ENCODE data around the gene ACSF3.
A peak's percentile ranks its signal among the peaks of the same experiment; 100 is the strongest.

ACSF3 gene

DNA sequence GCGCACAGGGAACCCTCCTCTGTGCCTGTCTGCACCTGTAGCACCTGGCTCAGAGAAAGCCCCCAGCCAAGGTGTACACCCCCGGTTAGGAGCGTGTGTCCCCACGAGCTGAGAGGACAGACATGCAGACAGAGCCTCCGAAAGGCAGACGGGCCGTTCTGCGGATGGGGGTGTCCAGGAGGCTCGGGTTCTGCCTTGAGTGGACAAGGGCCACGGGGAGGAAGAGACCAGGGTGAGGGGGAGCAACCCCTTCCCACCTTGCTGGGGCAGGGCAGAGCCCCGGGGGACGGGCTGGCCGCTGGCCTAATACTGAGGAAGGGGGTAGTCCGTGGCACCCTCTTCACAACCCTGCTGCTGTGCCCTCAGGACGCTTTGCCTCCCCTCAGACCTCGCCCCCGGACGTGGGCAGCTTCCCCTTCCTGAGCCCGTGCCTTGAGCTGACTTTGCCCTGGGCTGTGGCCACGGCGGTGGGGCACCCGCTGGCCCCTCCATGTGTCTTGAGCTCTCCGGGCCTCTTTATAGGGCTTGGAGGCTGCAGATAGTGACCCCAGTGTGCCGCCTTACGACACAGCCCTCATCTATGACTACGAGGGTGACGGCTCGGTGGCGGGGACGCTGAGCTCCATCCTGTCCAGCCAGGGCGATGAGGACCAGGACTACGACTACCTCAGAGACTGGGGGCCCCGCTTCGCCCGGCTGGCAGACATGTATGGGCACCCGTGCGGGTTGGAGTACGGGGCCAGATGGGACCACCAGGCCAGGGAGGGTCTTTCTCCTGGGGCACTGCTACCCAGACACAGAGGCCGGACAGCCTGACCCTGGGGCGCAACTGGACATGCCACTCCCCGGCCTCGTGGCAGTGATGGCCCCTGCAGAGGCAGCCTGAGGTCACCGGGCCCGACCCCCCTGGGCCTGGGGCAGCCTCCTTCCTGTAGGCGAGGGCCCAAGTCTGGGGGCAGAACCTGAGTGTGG lies 101.0 kb downstream of the ACSF3 start:
- H3K9me3 ChIP-seq (ENCODE audit: control insufficient read depth in 2 of 2, low read length in 2 of 2) = no peaks in the 10 kb centered on the region
- H3K9ac ChIP-seq (ENCODE audit: low read depth in 1 of 2, low read length in 2 of 2) = no peak overlapping the region
- no peak overlapping the region for H3K27ac ChIP-seq (ENCODE audit: low read depth in 2 of 2, low read length in 2 of 2)
- no peaks in the 10 kb centered on the region for H3K36me3 ChIP-seq (ENCODE audit: control insufficient read depth in 2 of 2, insufficient read depth in 2 of 2, low read length in 2 of 2)
- H3K27me3 ChIP-seq (ENCODE audit: control insufficient read depth in 2 of 2, insufficient read depth in 2 of 2, low read length in 2 of 2) = peaks cover 9 to 16% of the 10 kb centered on the region in 2 donors
- no peaks in the 10 kb centered on the region for H3K4me1 ChIP-seq (ENCODE audit: control insufficient read depth in 2 of 2, insufficient read depth in 2 of 2, low read length in 2 of 2)
- H3K4me3 ChIP-seq (ENCODE audit: low read length in 2 of 2) = no peak overlapping the region

- Histone ChIP-seq H3K36me3 (ENCODE audit: control insufficient read depth in 2 of 2, insufficient read depth in 2 of 2, low read length in 2 of 2) (no peaks in the 10 kb centered on the region), H3K27ac (ENCODE audit: low read depth in 2 of 2, low read length in 2 of 2) (no peak overlapping the region), H3K4me1 (ENCODE audit: control insufficient read depth in 2 of 2, insufficient read depth in 2 of 2, low read length in 2 of 2) (peaks cover 0 to under 1% of the 10 kb centered on the region in 2 donors), H3K27me3 (ENCODE audit: control insufficient read depth in 2 of 2, insufficient read depth in 2 of 2, low read length in 2 of 2) (peaks cover 16 to 23% of the 10 kb centered on the region in 2 donors), H3K9ac (ENCODE audit: low read depth in 1 of 2, low read length in 2 of 2) (no peak overlapping the region), H3K9me3 (ENCODE audit: control insufficient read depth in 2 of 2, low read length in 2 of 2) (no peaks in the 10 kb centered on the region), H3K4me3 (ENCODE audit: low read length in 2 of 2) (no peak overlapping the region)
Measured at GRCh38 chr16:89195521-89196171, 102.0 kb downstream of the ACSF3 start.

GRCh38 chr16:89197033-89197632 lies 103.5 kb downstream of the ACSF3 start:
- Histone ChIP-seq H3K27ac (ENCODE audit: low read depth in 2 of 2, low read length in 2 of 2) (no peak overlapping the region), H3K4me3 (ENCODE audit: low read length in 2 of 2) (no peak overlapping the region), H3K36me3 (ENCODE audit: control insufficient read depth in 2 of 2, insufficient read depth in 2 of 2, low read length in 2 of 2) (no peaks in the 10 kb centered on the region), H3K9ac (ENCODE audit: low read depth in 1 of 2, low read length in 2 of 2) (no peak overlapping the region), H3K4me1 (ENCODE audit: control insufficient read depth in 2 of 2, insufficient read depth in 2 of 2, low read length in 2 of 2) (peaks cover 0 to 3% of the 10 kb centered on the region in 2 donors), H3K27me3 (ENCODE audit: control insufficient read depth in 2 of 2, insufficient read depth in 2 of 2, low read length in 2 of 2) (peaks cover 17 to 24% of the 10 kb centered on the region in 2 donors), H3K9me3 (ENCODE audit: control insufficient read depth in 2 of 2, low read length in 2 of 2) (no peaks in the 10 kb centered on the region)

GRCh38 chr16:89197633-89198416 lies 104.2 kb downstream of the ACSF3 start:
- no peak overlapping the region for H3K9ac ChIP-seq (ENCODE audit: low read depth in 1 of 2, low read length in 2 of 2)
- no peak overlapping the region for H3K27ac ChIP-seq (ENCODE audit: low read depth in 2 of 2, low read length in 2 of 2)
- H3K36me3 ChIP-seq (ENCODE audit: control insufficient read depth in 2 of 2, insufficient read depth in 2 of 2, low read length in 2 of 2) = no peaks in the 10 kb centered on the region
- H3K9me3 ChIP-seq (ENCODE audit: control insufficient read depth in 2 of 2, low read length in 2 of 2) = no peaks in the 10 kb centered on the region
- H3K4me3 ChIP-seq (ENCODE audit: low read length in 2 of 2) = no peak overlapping the region
- peaks cover 0 to 3% of the 10 kb centered on the region in 2 donors for H3K4me1 ChIP-seq (ENCODE audit: control insufficient read depth in 2 of 2, insufficient read depth in 2 of 2, low read length in 2 of 2)
- peaks cover 17 to 29% of the 10 kb centered on the region in 2 donors for H3K27me3 ChIP-seq (ENCODE audit: control insufficient read depth in 2 of 2, insufficient read depth in 2 of 2, low read length in 2 of 2)

DNA sequence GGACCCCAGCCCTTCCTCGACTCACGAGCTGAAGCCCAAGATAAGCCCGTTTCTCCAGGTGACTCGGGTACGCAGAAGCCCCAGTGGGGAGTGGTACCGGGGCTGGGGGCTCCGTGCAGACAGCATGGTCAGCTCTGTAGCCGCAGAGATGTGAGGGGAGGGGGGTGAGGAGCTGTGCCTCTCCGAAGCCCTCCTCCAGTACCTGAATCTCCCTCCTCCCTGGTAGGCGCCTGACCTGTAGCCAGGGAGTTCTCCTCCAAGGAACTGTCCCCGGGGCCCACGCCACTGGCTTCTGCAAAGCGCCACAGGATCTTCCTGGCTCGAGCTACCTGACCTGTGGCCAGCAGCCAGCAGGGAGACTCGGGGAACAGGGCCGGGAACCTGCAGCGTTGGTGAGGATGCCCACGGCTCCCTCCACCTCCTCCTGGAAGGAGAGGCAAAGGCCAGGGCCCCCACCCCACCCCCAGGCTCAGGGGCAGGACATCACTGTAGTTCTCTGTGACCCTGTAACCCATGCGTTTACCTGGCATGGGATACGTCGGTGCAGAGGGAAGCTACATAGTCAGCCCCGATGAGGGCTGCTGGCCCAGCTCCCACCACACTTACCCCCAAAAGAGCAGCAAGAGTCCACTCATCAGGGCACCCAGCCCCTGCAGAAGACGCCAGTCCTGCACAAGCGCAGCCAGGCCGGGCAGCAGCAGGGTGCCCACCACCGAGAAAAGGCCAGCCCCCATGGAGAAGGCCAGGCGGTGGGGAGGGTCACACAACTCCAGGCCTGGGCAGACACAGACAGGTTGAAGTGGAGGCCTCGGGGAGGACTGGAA lies 105.0 kb downstream of the ACSF3 start:
- Histone ChIP-seq H3K4me3 (ENCODE audit: low read length in 2 of 2) (no peak overlapping the region), H3K27me3 (ENCODE audit: control insufficient read depth in 2 of 2, insufficient read depth in 2 of 2, low read length in 2 of 2) (peaks cover 17 to 36% of the 10 kb centered on the region in 2 donors), H3K4me1 (ENCODE audit: control insufficient read depth in 2 of 2, insufficient read depth in 2 of 2, low read length in 2 of 2) (peaks cover 0 to 3% of the 10 kb centered on the region in 2 donors), H3K36me3 (ENCODE audit: control insufficient read depth in 2 of 2, insufficient read depth in 2 of 2, low read length in 2 of 2) (no peaks in the 10 kb centered on the region), H3K9me3 (ENCODE audit: control insufficient read depth in 2 of 2, low read length in 2 of 2) (no peaks in the 10 kb centered on the region), H3K27ac (ENCODE audit: low read depth in 2 of 2, low read length in 2 of 2) (no peak overlapping the region), H3K9ac (ENCODE audit: low read depth in 1 of 2, low read length in 2 of 2) (no peak overlapping the region)

- H3K27me3 ChIP-seq (ENCODE audit: control insufficient read depth in 2 of 2, insufficient read depth in 2 of 2, low read length in 2 of 2) = peaks cover 17 to 37% of the 10 kb centered on the region in 2 donors
Measured at GRCh38 chr16:89199241-89200123, 105.8 kb downstream of the ACSF3 start.

GRCh38 chr16:89200124-89200849 lies 106.6 kb downstream of the ACSF3 start, which contains the start of gene SLC22A31:
SLC22A31 (minus strand) TSS chr16:89200537; CDS start chr16:89200501, 36 bp downstream.
- Histone ChIP-seq H3K36me3 (ENCODE audit: control insufficient read depth in 2 of 2, insufficient read depth in 2 of 2, low read length in 2 of 2) (no peaks in the 10 kb centered on the region), H3K27ac (ENCODE audit: low read depth in 2 of 2, low read length in 2 of 2) (no peak within 1 kb of the TSS), H3K4me1 (ENCODE audit: control insufficient read depth in 2 of 2, insufficient read depth in 2 of 2, low read length in 2 of 2) (peaks cover 0 to 3% of the 10 kb centered on the region in 2 donors), H3K9ac (ENCODE audit: low read depth in 1 of 2, low read length in 2 of 2) (no peak within 1 kb of the TSS), H3K9me3 (ENCODE audit: control insufficient read depth in 2 of 2, low read length in 2 of 2) (no peaks in the 10 kb centered on the region), H3K4me3 (ENCODE audit: low read length in 2 of 2) (peak within 1 kb of the TSS in 1 of 2 donors; percentile 16), H3K27me3 (ENCODE audit: control insufficient read depth in 2 of 2, insufficient read depth in 2 of 2, low read length in 2 of 2) (peaks cover 17 to 37% of the 10 kb centered on the region in 2 donors)

More at GRCh38 chr16:89199241-89200123, 105.8 kb downstream of the ACSF3 start:
- H3K9ac ChIP-seq (ENCODE audit: low read depth in 1 of 2, low read length in 2 of 2) = no peak overlapping the region
- peaks cover 0 to 3% of the 10 kb centered on the region in 2 donors for H3K4me1 ChIP-seq (ENCODE audit: control insufficient read depth in 2 of 2, insufficient read depth in 2 of 2, low read length in 2 of 2)
- H3K27ac ChIP-seq (ENCODE audit: low read depth in 2 of 2, low read length in 2 of 2) = no peak overlapping the region
- H3K36me3 ChIP-seq (ENCODE audit: control insufficient read depth in 2 of 2, insufficient read depth in 2 of 2, low read length in 2 of 2) = no peaks in the 10 kb centered on the region
- H3K9me3 ChIP-seq (ENCODE audit: control insufficient read depth in 2 of 2, low read length in 2 of 2) = no peaks in the 10 kb centered on the region
- H3K4me3 ChIP-seq (ENCODE audit: low read length in 2 of 2) = no peak overlapping the region

DNA sequence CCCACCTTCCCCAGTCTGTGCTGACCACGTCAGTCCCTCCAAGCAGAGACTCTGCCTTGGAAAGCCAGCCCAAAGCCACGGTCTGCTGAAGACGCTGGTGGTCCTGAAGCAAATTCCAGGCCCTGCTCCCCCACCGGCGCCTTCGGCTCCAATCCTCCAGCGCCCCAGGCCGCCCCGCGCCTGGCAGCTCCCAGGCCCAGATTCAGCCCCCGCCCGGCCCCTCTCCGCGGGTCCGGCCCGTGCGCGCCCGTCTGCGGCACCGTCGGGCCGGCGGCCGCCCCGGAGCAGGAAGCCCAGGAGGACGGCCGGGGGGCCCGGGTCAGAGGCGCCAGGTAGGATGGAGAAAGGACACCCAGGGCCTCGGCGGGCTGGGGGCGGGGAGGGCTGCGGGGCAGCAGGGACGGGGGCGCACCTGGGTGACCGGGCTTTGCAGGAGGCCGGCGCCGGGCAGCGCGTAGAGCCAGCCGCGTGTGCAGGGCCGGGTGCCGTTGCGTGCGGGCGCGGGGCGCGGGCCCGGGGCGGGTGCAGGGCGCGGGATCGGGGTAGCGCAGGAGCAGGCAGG lies 107.3 kb downstream of the ACSF3 start:
- Histone ChIP-seq H3K4me1 (ENCODE audit: control insufficient read depth in 2 of 2, insufficient read depth in 2 of 2, low read length in 2 of 2) (peaks cover 0 to 3% of the 10 kb centered on the region in 2 donors), H3K9ac (ENCODE audit: low read depth in 1 of 2, low read length in 2 of 2) (no peak overlapping the region), H3K27ac (ENCODE audit: low read depth in 2 of 2, low read length in 2 of 2) (no peak overlapping the region), H3K4me3 (ENCODE audit: low read length in 2 of 2) (peak overlapping the region in 1 of 2 donors; percentile 16), H3K36me3 (ENCODE audit: control insufficient read depth in 2 of 2, insufficient read depth in 2 of 2, low read length in 2 of 2) (no peaks in the 10 kb centered on the region), H3K27me3 (ENCODE audit: control insufficient read depth in 2 of 2, insufficient read depth in 2 of 2, low read length in 2 of 2) (peaks cover 17 to 37% of the 10 kb centered on the region in 2 donors), H3K9me3 (ENCODE audit: control insufficient read depth in 2 of 2, low read length in 2 of 2) (no peaks in the 10 kb centered on the region)
